SK-N-SH treated with all-trans-retinoic acid at 6 μM for 48 hours (cell line): ENCODE data around the gene MAN2B1.

Experiments
- ATAC-seq: fragments of 200-7000 bp; cut with Tn5 transposase; 3 replicates; pipeline ENCODE4 v1.9.1; 2020; ENCODE audit warnings: mild to moderate bottlenecking, moderate library complexity
- BACH2 ChIP-seq: fragments of 250-450 bp; sonication (Bioruptor Pico); IDR thresholded peaks from 2 replicates; pipeline ENCODE4 v1.9.0; 2021; ENCODE audit warnings: mild to moderate bottlenecking, borderline replicate concordance
- CSDC2 ChIP-seq: fragments of 250-450 bp; sonication (Bioruptor Pico); IDR thresholded peaks from 2 replicates; pipeline ENCODE4 v1.5.0; 2020; ENCODE audit warnings: mild to moderate bottlenecking, moderate library complexity
- ESRRG ChIP-seq: fragments of 250-450 bp; sonication (Bioruptor Pico); IDR thresholded peaks from 2 replicates; pipeline ENCODE4 v1.6.1; 2021; ENCODE audit warnings: mild to moderate bottlenecking
- ISL1 ChIP-seq: fragments of 250-450 bp; sonication (Bioruptor Pico); IDR thresholded peaks from 2 replicates; pipeline ENCODE4 v2.1.2; 2022; ENCODE audit warnings: mild to moderate bottlenecking, moderate library complexity
- OSR1 ChIP-seq: fragments of 250-450 bp; sonication (Bioruptor Pico); IDR thresholded peaks from 2 replicates; pipeline ENCODE4 v1.8.0; 2022; ENCODE audit warnings: moderate library complexity, mild to moderate bottlenecking, inconsistent platforms
- PPARA ChIP-seq: fragments of 250-450 bp; sonication (Bioruptor Pico); IDR thresholded peaks from 2 replicates; pipeline ENCODE4 v1.5.0; 2020; ENCODE audit warnings: mild to moderate bottlenecking, borderline replicate concordance
- RARB ChIP-seq: fragments of 250-450 bp; sonication (Bioruptor Pico); IDR thresholded peaks from 2 replicates; pipeline ENCODE4 v1.8.0; 2021; ENCODE audit warnings: mild to moderate bottlenecking, moderate library complexity
- SNAI2 ChIP-seq: fragments of 250-450 bp; sonication (Bioruptor Pico); IDR thresholded peaks from 2 replicates; pipeline ENCODE4 v1.5.0; 2020; ENCODE audit warnings: mild to moderate bottlenecking, moderate library complexity
- TCF4 ChIP-seq: fragments of 250-450 bp; sonication (Bioruptor Pico); IDR thresholded peaks from 2 replicates; pipeline ENCODE4 v1.8.0; 2021; ENCODE audit warnings: mild to moderate bottlenecking, moderate library complexity, borderline replicate concordance
- ZC3H10 ChIP-seq: fragments of 250-450 bp; sonication (Bioruptor Pico); IDR thresholded peaks from 2 replicates; pipeline ENCODE4 v1.5.1; 2021; ENCODE audit warnings: mild to moderate bottlenecking, moderate library complexity
- ZFP3 ChIP-seq: fragments of 250-450 bp; sonication (Bioruptor Pico); IDR thresholded peaks from 2 replicates; pipeline ENCODE4 v1.5.0; 2020; ENCODE audit warnings: mild to moderate bottlenecking, moderate library complexity
- ZNF565 ChIP-seq: fragments of 450-650 bp; formaldehyde crosslinking; conservative IDR thresholded peaks from 2 replicates; pipeline ENCODE4 v1.5.0; 2020; ENCODE audit warnings: low read depth, mild to moderate bottlenecking, moderate library complexity
- ZNF70 ChIP-seq: fragments of 450-650 bp; formaldehyde crosslinking; IDR thresholded peaks from 2 replicates; pipeline ENCODE4 v1.5.0; 2020; ENCODE audit warnings: mild to moderate bottlenecking, moderate library complexity
- TF ChIP-seq, protein P1 (sequence below): fragments of 250-450 bp; sonication (Bioruptor Pico); IDR thresholded peaks from 2 replicates; pipeline ENCODE4 v1.5.0; 2020; ENCODE audit warnings: mild to moderate bottlenecking, moderate library complexity
- TF ChIP-seq, protein P2 (sequence below): fragments of 250-450 bp; sonication (Bioruptor Pico); IDR thresholded peaks from 2 replicates; pipeline ENCODE4 v1.8.0; 2021; ENCODE audit warnings: low read depth, mild to moderate bottlenecking, moderate library complexity, borderline replicate concordance
- TF ChIP-seq, protein P3 (sequence below): fragments of 250-450 bp; sonication (Bioruptor Pico); IDR thresholded peaks from 2 replicates; pipeline ENCODE4 v1.5.1; 2021; ENCODE audit warnings: mild to moderate bottlenecking, moderate library complexity
- TF ChIP-seq, protein P4 (sequence below): fragments of 250-450 bp; sonication (Bioruptor Pico); IDR thresholded peaks from 2 replicates; pipeline ENCODE4 v1.5.1; 2020; ENCODE audit warnings: low read depth, mild to moderate bottlenecking, moderate library complexity
- TF ChIP-seq, protein P5 (sequence below): fragments of 250-450 bp; sonication (Bioruptor Pico); IDR thresholded peaks from 2 replicates; pipeline ENCODE4 v1.8.0; 2020; ENCODE audit warnings: mild to moderate bottlenecking, moderate library complexity, borderline replicate concordance

MAN2B1 gene

DNA sequence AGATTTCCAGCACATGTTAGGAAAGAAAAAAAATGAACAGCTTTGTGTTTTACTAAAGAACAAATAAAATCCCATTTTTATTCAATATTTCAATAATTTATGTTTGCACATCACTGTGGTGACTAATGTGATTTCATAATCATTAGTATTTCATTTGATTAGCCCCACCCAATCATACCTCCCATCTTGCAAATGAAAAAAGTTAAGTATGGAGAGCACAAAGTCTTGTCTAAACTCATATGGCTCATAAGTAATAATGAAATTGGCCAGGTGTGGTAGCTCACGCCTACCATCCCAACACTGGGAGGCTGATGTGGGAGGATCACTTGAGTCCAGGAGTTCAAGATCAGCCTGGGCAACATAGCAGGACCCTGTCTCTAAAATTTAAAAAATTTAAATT, 59.7 kb downstream of the MAN2B1 start (continued):
- TF ChIP-seq, protein P1, sequence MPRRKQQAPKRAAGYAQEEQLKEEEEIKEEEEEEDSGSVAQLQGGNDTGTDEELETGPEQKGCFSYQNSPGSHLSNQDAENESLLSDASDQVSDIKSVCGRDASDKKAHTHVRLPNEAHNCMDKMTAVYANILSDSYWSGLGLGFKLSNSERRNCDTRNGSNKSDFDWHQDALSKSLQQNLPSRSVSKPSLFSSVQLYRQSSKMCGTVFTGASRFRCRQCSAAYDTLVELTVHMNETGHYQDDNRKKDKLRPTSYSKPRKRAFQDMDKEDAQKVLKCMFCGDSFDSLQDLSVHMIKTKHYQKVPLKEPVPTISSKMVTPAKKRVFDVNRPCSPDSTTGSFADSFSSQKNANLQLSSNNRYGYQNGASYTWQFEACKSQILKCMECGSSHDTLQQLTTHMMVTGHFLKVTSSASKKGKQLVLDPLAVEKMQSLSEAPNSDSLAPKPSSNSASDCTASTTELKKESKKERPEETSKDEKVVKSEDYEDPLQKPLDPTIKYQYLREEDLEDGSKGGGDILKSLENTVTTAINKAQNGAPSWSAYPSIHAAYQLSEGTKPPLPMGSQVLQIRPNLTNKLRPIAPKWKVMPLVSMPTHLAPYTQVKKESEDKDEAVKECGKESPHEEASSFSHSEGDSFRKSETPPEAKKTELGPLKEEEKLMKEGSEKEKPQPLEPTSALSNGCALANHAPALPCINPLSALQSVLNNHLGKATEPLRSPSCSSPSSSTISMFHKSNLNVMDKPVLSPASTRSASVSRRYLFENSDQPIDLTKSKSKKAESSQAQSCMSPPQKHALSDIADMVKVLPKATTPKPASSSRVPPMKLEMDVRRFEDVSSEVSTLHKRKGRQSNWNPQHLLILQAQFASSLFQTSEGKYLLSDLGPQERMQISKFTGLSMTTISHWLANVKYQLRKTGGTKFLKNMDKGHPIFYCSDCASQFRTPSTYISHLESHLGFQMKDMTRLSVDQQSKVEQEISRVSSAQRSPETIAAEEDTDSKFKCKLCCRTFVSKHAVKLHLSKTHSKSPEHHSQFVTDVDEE, result no peak
- TF ChIP-seq PPARA, result no peak
- TF ChIP-seq, all 23 proteins: peak for 0

DNA sequence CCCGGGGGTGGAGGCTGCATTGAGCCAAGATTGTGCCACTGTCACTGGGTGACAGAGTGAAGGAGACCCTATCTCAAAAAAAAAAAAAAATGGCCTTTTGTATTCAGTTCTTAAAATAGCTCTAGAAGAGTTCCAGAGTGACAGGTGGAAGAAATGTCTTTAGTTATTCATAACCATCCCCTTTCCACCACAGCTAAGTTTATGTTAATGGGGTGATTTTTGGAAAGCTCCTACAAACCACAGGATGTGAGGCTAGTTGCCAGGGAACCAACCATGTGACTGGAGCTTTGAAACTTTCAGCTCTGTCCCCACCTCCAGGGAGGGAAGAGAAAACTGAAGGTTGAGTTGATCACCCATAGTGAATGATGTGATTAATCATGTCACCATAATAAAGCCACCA, 62.8 kb downstream of the MAN2B1 start:
- ATAC-seq, result no peak
- TF ChIP-seq, protein P2, sequence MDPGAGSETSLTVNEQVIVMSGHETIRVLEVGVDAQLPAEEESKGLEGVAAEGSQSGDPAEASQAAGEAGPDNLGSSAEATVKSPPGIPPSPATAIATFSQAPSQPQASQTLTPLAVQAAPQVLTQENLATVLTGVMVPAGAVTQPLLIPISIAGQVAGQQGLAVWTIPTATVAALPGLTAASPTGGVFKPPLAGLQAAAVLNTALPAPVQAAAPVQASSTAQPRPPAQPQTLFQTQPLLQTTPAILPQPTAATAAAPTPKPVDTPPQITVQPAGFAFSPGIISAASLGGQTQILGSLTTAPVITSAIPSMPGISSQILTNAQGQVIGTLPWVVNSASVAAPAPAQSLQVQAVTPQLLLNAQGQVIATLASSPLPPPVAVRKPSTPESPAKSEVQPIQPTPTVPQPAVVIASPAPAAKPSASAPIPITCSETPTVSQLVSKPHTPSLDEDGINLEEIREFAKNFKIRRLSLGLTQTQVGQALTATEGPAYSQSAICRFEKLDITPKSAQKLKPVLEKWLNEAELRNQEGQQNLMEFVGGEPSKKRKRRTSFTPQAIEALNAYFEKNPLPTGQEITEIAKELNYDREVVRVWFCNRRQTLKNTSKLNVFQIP, result no peak
- no peak for TF ChIP-seq BACH2 (CRISPR knock-in tag)
- TF ChIP-seq ISL1 (CRISPR knock-in tag), result no peak
- TF ChIP-seq OSR1 (CRISPR knock-in tag), result no peak
- no peak for TF ChIP-seq SNAI2
- no peak for TF ChIP-seq ZC3H10 (CRISPR knock-in tag)
- TF ChIP-seq, protein P3, sequence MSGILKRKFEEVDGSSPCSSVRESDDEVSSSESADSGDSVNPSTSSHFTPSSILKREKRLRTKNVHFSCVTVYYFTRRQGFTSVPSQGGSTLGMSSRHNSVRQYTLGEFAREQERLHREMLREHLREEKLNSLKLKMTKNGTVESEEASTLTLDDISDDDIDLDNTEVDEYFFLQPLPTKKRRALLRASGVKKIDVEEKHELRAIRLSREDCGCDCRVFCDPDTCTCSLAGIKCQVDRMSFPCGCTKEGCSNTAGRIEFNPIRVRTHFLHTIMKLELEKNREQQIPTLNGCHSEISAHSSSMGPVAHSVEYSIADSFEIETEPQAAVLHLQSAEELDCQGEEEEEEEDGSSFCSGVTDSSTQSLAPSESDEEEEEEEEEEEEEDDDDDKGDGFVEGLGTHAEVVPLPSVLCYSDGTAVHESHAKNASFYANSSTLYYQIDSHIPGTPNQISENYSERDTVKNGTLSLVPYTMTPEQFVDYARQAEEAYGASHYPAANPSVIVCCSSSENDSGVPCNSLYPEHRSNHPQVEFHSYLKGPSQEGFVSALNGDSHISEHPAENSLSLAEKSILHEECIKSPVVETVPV (CRISPR knock-in tag), result no peak

DNA sequence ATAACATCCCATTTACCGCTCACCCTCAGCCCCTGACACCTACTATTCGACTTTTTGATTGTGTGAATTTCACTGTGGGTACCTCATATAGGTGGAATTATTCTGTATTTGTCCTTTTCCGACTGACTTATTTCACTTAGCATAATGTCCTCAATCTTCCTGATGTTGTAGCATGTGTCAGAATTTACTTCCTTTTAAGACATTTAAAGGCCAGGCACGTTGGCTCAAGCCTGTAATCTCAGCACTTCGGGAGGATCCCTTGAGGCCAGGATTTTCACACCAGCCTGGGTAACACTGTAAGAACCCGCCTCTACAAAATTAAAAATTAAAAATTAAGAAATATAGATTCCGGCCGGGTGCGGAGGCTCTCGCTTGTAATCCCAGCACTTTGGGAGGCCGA, 68.9 kb downstream of the MAN2B1 start:
- no peak for TF ChIP-seq TCF4 (CRISPR knock-in tag)
- no peak for TF ChIP-seq CSDC2
- TF ChIP-seq, protein P4, sequence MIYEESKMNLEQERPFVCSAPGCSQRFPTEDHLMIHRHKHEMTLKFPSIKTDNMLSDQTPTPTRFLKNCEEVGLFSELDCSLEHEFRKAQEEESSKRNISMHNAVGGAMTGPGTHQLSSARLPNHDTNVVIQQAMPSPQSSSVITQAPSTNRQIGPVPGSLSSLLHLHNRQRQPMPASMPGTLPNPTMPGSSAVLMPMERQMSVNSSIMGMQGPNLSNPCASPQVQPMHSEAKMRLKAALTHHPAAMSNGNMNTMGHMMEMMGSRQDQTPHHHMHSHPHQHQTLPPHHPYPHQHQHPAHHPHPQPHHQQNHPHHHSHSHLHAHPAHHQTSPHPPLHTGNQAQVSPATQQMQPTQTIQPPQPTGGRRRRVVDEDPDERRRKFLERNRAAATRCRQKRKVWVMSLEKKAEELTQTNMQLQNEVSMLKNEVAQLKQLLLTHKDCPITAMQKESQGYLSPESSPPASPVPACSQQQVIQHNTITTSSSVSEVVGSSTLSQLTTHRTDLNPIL (CRISPR knock-in tag), result no peak
- no peak for TF ChIP-seq SNAI2
- TF ChIP-seq, protein P2, result no peak
- TF ChIP-seq ZNF70 (CRISPR knock-in tag), result no peak
- no peak for TF ChIP-seq ZFP3
- no peak for TF ChIP-seq BACH2 (CRISPR knock-in tag)
- TF ChIP-seq ZC3H10 (CRISPR knock-in tag), result no peak
- no peak for TF ChIP-seq ESRRG (CRISPR knock-in tag)
- TF ChIP-seq, protein P3 (CRISPR knock-in tag), result no peak
- ATAC-seq, result no peak

DNA sequence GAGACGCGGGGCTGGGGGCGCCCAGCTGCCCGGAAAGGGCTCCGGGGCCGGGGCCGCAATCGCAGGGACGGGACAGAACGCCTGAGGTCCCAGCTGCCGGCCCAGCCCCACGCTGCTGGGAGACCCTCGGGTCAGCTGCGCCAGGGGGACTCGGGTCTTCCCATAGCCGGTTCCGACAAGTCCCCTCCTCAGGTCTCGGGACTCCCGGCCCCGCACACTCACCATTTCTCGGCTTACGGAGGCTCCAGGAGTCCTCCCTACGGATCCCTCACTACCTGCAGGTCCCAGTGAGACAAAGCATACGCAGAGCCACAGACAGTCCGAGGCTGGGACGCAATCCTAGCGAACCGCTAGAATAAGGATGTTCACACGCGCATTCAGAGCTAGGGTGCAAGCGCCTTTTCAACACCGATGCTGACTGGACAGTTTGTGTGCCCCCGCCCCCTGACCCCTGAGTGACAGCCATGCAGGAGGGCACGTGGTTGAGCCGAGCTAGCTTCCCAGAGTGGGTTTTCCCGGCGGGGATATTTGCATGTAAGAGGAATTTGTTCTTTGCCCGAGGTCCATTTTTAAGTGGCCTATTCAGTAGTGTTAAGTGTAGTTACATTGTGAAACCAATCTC, 69.5 kb downstream of the MAN2B1 start:
- ATAC-seq, result no peak
- TF ChIP-seq RARB (CRISPR knock-in tag) (no peak), BACH2 (CRISPR knock-in tag) (no peak), TCF4 (CRISPR knock-in tag) (no peak), ESRRG (CRISPR knock-in tag) (no peak), ZNF565 (CRISPR knock-in tag) (no peak)
- TF ChIP-seq, protein P1, result no peak
- TF ChIP-seq, protein P2, result no peak
- TF ChIP-seq, protein P5, sequence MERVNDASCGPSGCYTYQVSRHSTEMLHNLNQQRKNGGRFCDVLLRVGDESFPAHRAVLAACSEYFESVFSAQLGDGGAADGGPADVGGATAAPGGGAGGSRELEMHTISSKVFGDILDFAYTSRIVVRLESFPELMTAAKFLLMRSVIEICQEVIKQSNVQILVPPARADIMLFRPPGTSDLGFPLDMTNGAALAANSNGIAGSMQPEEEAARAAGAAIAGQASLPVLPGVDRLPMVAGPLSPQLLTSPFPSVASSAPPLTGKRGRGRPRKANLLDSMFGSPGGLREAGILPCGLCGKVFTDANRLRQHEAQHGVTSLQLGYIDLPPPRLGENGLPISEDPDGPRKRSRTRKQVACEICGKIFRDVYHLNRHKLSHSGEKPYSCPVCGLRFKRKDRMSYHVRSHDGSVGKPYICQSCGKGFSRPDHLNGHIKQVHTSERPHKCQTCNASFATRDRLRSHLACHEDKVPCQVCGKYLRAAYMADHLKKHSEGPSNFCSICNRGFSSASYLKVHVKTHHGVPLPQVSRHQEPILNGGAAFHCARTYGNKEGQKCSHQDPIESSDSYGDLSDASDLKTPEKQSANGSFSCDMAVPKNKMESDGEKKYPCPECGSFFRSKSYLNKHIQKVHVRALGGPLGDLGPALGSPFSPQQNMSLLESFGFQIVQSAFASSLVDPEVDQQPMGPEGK (CRISPR knock-in tag), result no peak
